ENCODE measurements around the gene OR6K3. TPM values are rescaled to one million over a fixed set of nuclear protein-coding genes. Genes with fewer than 3 reads are reported as not detected.
"Not testable (repeated sequence)": the region's sequence is repeated elsewhere in the genome, so short reads cannot be mapped to it uniquely, and the experiment has no call there.

OR6K3 gene
- total RNA-seq, 1 experiment from 2014 or later: not detected

- TF ChIP-seq CTCF (IDR thresholded peaks at IDR 0.05) (no peak), TCF7L2 (IDR thresholded peaks at IDR 0.05; ENCODE audit: low read depth, low read length) (no peak), REST (IDR thresholded peaks at IDR 0.05; ENCODE audit: insufficient read depth in 1 of 2, low read depth in 2 of 2, low read length in 1 of 2) (no peak), POLR2AphosphoS5 (IDR thresholded peaks at IDR 0.05; ENCODE audit: low read depth, low read length) (no peak), SIN3A (IDR thresholded peaks at IDR 0.05; ENCODE audit: borderline replicate concordance, insufficient read depth, low read depth, low read length) (no peak)
- Histone ChIP-seq H3K36me3 (ENCODE audit: control insufficient read depth, insufficient read depth, low read length) (no peaks in the 10 kb centered on the region), H3K27ac (ENCODE audit: low read length) (no peak overlapping the region), H3K4me3 (ENCODE audit: low read depth in 2 of 2, low read length in 2 of 2) (no peak overlapping the region), H3K4me1 (ENCODE audit: control insufficient read depth, insufficient read depth, low read length) (no peaks in the 10 kb centered on the region), H3K27me3 (ENCODE audit: control insufficient read depth, insufficient read depth, low read length) (no peaks in the 10 kb centered on the region), H3K9me3 (ENCODE audit: control insufficient read depth, insufficient read depth, low read depth, low read length) (no peaks in the 10 kb centered on the region)
- CTCF ChIA-PET: interaction anchor here (0.5 kb wide), 1 partner anchor 521 kb away, joined by 3 read pairs; no protein-coding TSS in a partner anchor
- intact Hi-C loops (cut with micrococcal nuclease; ENCODE audit: unreplicated experiment): no loop called here
- POLR2A ChIA-PET: no interaction called here
- no peak for DNase-seq (ENCODE audit: low read depth, low spot score)
- no TSS peak for BruUV-seq (replicated peaks)
- in situ Hi-C loops (cut with HindIII; ENCODE audit: low pct_unique_long_range_greater_than_20kb, low sequenced_read_pairs): no loop called here
- ATAC-seq: no peak
These were observed 28.6 kb downstream of the OR6K3 start for GRCh38 chr1:158691907-158692306.

- POLR2A ChIA-PET; DNase-seq (ENCODE audit: low read depth, low spot score); ATAC-seq; H3K4me3 ChIP-seq (ENCODE audit: low read depth in 2 of 2, low read length in 2 of 2); H3K36me3 ChIP-seq (ENCODE audit: control insufficient read depth, insufficient read depth, low read length); intact Hi-C loops (cut with micrococcal nuclease; ENCODE audit: unreplicated experiment); CTCF ChIA-PET; H3K27ac ChIP-seq (ENCODE audit: low read length); in situ Hi-C loops (cut with HindIII; ENCODE audit: low pct_unique_long_range_greater_than_20kb, low sequenced_read_pairs); H3K27me3 ChIP-seq (ENCODE audit: control insufficient read depth, insufficient read depth, low read length); BruUV-seq (replicated peaks); H3K4me1 ChIP-seq (ENCODE audit: control insufficient read depth, insufficient read depth, low read length); H3K9me3 ChIP-seq (ENCODE audit: control insufficient read depth, insufficient read depth, low read depth, low read length): not testable (repeated sequence)
These were observed 29.4 kb downstream of the OR6K3 start for GRCh38 chr1:158691149-158691548.

GRCh38 chr1:158689875-158690274, 30.6 kb downstream of the OR6K3 start:
- ChIA-PET POLR2A (no interaction called here), CTCF (no interaction called here)
- Histone ChIP-seq H3K27ac (ENCODE audit: low read length) (no peak overlapping the region), H3K4me1 (ENCODE audit: control insufficient read depth, insufficient read depth, low read length) (no peaks in the 10 kb centered on the region), H3K4me3 (ENCODE audit: low read depth in 2 of 2, low read length in 2 of 2) (no peak overlapping the region), H3K36me3 (ENCODE audit: control insufficient read depth, insufficient read depth, low read length) (no peaks in the 10 kb centered on the region), H3K27me3 (ENCODE audit: control insufficient read depth, insufficient read depth, low read length) (no peaks in the 10 kb centered on the region), H3K9me3 (ENCODE audit: control insufficient read depth, insufficient read depth, low read depth, low read length) (no peaks in the 10 kb centered on the region)
- in situ Hi-C loops (cut with HindIII; ENCODE audit: low pct_unique_long_range_greater_than_20kb, low sequenced_read_pairs) (no loop called here), intact Hi-C loops (cut with micrococcal nuclease; ENCODE audit: unreplicated experiment) (no loop called here)
- ATAC-seq (no peak), DNase-seq (ENCODE audit: low read depth, low spot score) (no peak)
- TF ChIP-seq TCF7L2 (IDR thresholded peaks at IDR 0.05; ENCODE audit: low read depth, low read length) (no peak), SIN3A (IDR thresholded peaks at IDR 0.05; ENCODE audit: borderline replicate concordance, insufficient read depth, low read depth, low read length) (no peak), POLR2AphosphoS5 (IDR thresholded peaks at IDR 0.05; ENCODE audit: low read depth, low read length) (no peak), REST (IDR thresholded peaks at IDR 0.05; ENCODE audit: insufficient read depth in 1 of 2, low read depth in 2 of 2, low read length in 1 of 2) (no peak), CTCF (IDR thresholded peaks at IDR 0.05) (no peak)
- no TSS peak for BruUV-seq (replicated peaks)

Data from Panc1 (cell line).